GM21528 (cell line): ENCODE data around the gene ATG16L2.
"Not testable (repeated sequence)": the region's sequence is repeated elsewhere in the genome, so short reads cannot be mapped to it uniquely, and the experiment has no call there.

Experiments
- ATAC-seq: cut with Tn5 transposase; IDR thresholded peaks from one replicate; pipeline ENCODE4 v1.9.1; 2021; ENCODE audit warnings: mild to moderate bottlenecking, moderate library complexity; ENCODE audit not compliant: unreplicated experiment, low FRiP score

The ATG16L2 gene

GRCh38 chr11:72840780-72841179 is 26.6 kb downstream of the ATG16L2 start:
- ATAC-seq: no peak

DNA sequence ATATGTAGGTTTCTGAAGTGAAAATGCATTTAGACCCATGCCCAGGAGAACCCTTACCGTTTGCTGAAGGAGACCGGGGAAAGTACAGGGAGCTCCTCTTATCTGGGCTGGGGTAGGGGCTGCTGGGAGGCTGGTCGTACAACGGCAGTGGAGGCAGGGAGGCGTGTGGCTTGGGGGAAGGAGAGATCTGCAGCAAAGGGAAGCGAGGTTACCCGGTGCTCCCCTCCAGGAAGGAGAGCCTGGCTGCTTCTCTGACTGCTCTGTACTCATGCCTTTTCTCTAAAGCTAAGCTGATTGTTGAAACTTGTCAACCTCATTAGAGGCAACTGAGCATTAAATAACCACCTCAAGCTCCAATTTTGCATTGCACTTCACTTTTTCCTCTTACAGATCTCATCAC is 27.2 kb downstream of the ATG16L2 start:
- ATAC-seq: no peak

- no peak for ATAC-seq
These were observed 27.9 kb downstream of the ATG16L2 start for GRCh38 chr11:72842126-72842525.

- no peak for ATAC-seq
These were observed 28.6 kb downstream of the ATG16L2 start for GRCh38 chr11:72842653-72843330.

- ATAC-seq: no peak
These were observed 30.1 kb downstream of the ATG16L2 start for GRCh38 chr11:72844356-72844755.

DNA sequence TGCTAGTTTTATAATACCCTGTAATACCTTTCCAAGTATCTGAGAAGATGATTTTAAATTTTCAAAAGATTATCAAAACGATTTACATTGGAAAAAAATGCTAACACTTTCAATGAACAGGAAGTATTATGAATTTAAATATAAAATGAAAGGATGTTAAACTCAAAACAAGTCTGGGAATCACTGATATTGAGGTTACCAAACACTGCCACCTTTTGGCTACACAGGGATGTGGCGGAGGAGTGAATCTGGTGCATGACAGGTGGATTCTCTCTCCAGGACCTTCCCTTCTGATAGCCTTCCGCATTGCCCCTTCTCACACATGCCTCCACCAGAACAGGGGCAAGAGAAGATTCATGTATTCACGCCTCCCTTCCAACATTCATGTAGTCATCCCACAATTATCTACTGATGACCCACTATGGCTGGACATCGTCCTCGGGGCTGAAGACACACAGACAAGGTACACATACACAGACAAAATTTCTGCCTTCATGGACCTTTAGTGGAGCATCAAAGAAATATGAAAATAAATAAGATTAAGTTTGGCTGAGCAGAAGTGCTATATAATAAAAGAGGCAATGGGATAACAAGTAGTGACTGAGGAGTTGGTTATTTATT is 34.7 kb downstream of the ATG16L2 start:
- ATAC-seq: no peak

DNA sequence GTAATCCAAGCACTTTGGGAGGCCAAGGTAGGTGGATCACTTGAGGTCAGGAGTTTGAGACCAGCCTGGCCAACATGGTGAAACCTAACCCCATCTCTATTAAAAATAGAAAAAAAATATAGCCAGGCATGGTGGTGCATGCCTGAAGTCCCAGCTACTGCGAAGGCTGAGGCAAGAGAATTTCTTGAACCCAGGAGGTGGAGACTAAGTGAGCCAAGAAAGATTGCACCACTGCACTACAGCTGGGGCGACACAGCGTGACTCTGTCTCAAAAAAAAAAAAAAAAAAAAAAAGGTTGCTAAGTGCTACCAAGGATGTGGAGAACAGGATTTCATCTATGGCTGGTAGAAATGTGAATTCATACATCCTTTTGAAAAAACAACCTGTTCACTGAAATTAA is 36.6 kb downstream of the ATG16L2 start:
- no peak for ATAC-seq

- no peak for ATAC-seq
These were observed 37.5 kb downstream of the ATG16L2 start for GRCh38 chr11:72851726-72852125.

- ATAC-seq: no peak
These were observed 41.9 kb downstream of the ATG16L2 start for GRCh38 chr11:72856065-72856464.

DNA sequence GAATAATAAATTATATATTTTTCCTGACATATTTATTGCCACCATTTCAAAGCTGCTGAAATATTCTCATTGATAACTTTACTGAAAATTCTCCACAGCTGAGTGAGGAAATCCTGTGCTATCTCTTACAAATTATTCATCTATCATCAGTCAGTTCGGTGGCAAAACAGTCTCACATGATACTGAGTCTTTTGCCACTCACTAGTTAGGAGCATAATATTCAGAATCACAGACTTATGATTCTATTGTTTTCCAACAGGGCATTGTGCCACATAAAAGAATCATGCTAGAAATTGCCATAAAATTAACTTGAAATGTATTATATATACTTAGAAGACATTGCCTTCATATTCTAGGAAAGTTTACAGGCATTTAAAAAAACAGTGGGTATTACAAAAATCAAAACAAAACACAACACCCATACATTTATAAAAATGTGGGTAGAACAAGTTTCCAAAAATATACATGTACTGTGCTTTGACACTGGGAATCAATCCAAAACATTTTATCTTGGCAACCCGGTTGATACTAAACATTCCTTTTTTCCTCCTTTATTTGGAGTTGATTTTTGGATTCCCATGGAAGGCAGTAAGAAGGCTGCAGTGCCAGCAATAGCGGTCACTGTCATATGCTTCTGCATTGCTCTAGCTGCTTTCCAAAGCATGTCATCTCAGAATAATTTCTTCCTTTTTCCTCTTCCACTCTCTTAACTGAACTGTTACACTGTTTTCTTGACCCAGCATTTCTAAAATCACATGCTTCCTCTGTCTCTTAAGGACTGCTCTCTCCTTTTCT is 42.5 kb downstream of the ATG16L2 start:
- ATAC-seq: no peak

DNA sequence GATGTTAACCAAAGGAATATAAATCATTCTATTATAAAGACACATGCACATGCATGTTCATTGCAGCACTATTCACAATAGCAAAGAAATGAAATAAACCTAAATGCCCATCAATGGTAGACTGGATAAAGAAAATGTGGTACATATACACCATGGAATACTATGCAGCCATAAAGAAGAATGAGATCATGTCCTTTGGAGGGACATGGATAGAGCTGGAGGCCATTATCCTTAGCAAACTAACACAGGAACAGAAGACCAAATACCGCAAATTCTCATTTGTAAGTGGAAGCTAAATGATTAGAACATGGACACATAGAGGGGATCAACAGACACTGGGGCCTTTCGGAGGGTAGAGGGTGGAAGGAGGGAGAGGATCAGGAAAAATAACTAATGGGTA is 44.1 kb downstream of the ATG16L2 start:
- not testable (repeated sequence) for ATAC-seq

DNA sequence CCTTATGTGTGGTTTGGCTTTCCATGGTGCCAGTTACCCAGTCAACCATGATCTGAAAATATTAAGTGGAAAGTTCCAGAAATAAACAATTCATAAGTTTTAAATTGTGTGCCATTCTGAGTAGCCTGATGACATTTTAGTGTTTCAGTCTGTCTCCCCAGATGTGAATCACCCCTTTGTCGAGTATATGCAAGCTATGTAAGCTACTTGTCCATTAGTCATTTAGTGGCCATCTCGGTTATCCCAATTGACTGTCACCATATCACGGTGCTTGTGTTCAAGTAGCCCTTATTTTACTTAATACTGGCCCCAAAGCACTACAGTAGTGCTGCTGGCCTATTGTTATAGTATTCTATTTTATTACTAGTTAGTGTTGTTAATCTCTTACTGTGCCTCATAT is 44.9 kb downstream of the ATG16L2 start:
- no peak for ATAC-seq

- ATAC-seq: no peak
These were observed 45.8 kb downstream of the ATG16L2 start for GRCh38 chr11:72860010-72860409.

GRCh38 chr11:72860592-72860991 is 46.4 kb downstream of the ATG16L2 start:
- no peak for ATAC-seq

DNA sequence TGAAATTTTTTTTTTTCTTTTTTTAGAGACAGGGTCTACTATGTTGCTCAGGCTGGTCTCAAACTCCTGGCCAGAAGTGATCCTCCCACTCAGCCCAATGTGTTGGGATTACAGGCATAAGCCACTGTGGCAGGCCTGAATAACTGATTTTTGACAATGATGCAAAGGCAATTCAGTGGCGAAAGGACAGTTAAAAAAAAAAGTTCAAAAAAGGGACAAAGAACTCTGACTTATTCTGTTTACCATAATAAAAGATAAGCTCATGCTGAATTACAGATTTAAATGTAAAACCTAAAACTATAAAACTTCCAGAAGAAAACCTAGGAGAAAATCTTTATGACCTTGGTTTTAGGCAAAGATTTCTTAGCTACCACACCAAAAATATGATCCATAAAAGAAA is 48.9 kb downstream of the ATG16L2 start:
- ATAC-seq: no peak

DNA sequence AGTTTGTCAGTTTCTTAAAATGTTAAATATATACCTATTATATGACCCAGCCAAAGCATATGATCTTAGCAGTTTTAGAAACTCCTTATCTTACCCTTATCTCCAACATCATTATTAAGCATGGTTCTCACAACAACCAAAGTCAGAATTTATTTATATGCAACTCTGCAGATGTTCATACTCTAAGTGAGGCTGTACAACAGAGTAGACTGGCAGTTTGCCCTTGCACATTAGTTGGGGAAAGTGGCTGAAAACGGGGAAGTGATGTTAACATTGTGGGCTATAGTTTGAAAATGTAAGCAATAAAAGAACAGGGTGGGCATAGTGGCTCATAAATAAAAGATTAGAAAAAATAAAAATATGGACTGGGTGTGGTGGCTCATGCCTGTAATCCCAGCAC is 49.7 kb downstream of the ATG16L2 start:
- no peak for ATAC-seq

GRCh38 chr11:72864702-72865655 is 50.8 kb downstream of the ATG16L2 start:
- ATAC-seq: no peak

GRCh38 chr11:72867970-72868369 is 53.8 kb downstream of the ATG16L2 start:
- ATAC-seq: no peak

DNA sequence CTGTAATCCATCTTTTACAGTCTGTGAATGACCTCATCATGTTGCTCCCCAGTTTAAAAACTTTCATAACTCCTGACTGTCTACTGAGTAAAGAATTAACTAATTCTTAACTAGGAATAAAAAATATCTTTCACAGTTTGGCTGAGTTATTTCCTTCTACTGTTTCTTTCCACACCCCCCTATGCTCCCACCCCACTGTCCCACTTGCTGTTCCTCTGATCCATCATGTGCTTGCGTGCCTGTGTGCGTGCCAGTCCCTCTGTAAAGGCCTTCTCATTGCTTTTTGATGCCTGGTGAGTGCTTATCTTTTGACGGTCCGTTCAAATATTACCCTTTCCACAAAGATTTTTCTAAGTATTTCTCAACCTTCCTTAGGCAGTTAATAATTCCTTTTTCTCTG is 55.6 kb downstream of the ATG16L2 start:
- ATAC-seq: no peak

DNA sequence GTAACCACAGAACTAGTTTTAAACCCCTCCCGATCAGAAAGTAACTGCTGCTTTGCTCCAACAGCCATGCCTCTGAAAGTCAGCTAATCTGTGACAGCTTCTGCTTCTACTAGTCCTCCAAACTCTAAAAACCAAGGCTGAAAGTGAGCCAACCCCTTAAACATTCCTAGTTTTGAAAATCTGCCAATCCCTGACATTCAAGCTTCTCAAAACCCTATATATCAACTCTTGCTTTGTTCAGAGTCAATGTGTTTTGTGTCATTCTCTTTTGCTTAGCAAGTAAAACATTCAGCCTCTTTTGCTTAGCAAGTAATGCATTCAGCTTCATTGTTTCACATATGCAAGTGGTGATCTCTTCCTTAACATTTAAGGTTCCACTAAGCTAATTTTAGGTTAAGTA is 56.9 kb downstream of the ATG16L2 start:
- ATAC-seq: no peak

DNA sequence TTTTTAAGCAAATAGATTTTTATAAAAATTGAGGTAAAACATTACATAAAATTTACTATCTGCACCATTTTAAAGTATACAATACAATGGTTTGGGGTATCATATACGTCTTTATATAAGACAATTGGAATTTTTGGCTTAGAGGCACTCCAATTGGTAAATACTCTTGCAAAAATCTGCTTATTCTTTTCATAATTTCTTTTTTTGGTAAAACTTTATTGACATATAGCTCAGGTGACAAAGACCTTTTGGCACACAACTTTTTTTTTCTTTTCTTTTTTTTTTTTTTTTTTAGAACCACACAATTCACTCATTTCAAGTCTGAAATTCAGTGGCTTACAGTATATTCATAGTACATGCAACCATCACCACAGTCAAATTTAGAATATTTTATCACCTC is 57.8 kb downstream of the ATG16L2 start:
- no peak for ATAC-seq
